ENCODE data around the gene C2CD3. TPM values are rescaled to one million over a fixed set of nuclear protein-coding genes. Genes with fewer than 3 reads are reported as not detected.

The C2CD3 gene
- total RNA-seq, 2 donors from 2014 or later, result 12.2 to 31.6 TPM

GRCh38 chr11:74014880-74015279 is 155.9 kb downstream of the C2CD3 start:
- ATAC-seq, result no peak
- no peak overlapping the region for H3K27ac ChIP-seq
- 80 to 95% methylated on average over 1 to 2 of the region's 2 CpGs for WGBS, 2 donors
- H3K36me3 ChIP-seq (replicated peaks in 1 of 2; ENCODE audit: insufficient read depth in 1 of 2, low read depth in 2 of 2), result no peaks in the 10 kb centered on the region
- TF ChIP-seq POLR2A (IDR thresholded peaks at IDR 0.05), result no peak
- no peak for TF ChIP-seq CTCF (IDR thresholded peaks at IDR 0.05)
- H3K9me3 ChIP-seq, result no peaks in the 10 kb centered on the region
- H3K27me3 ChIP-seq, result no peaks in the 10 kb centered on the region
- intact Hi-C loops (cut with DNase I), result no loop called here
- peak in 1 of 4 donors; percentile 31 for DNase-seq
- H3K4me1 ChIP-seq, result peaks cover 26% of the 10 kb centered on the region
- no peak overlapping the region for H3K4me3 ChIP-seq

GRCh38 chr11:74013141-74013540 is 157.7 kb downstream of the C2CD3 start:
- DNase-seq (no peak), ATAC-seq (no peak)
- Histone ChIP-seq H3K4me1 (peaks cover 8% of the 10 kb centered on the region), H3K27ac (no peak overlapping the region), H3K4me3 (no peak overlapping the region), H3K27me3 (no peaks in the 10 kb centered on the region), H3K36me3 (replicated peaks in 1 of 2; ENCODE audit: insufficient read depth in 1 of 2, low read depth in 2 of 2) (no peaks in the 10 kb centered on the region), H3K9me3 (no peaks in the 10 kb centered on the region)
- no peak for TF ChIP-seq CTCF (IDR thresholded peaks at IDR 0.05)
- TF ChIP-seq POLR2A (IDR thresholded peaks at IDR 0.05), result no peak
- WGBS, 2 donors, result 91 to 96% methylated on average over 6 to 8 of the region's 8 CpGs
- intact Hi-C loops (cut with DNase I), result no loop called here

- H3K9me3 ChIP-seq, result no peaks in the 10 kb centered on the region
- intact Hi-C loops (cut with DNase I), result no loop called here
- 87% methylated on average over 14 of the region's 14 CpGs for WGBS, 2 donors
Measured at GRCh38 chr11:74012074-74012809, 158.6 kb downstream of the C2CD3 start.

GRCh38 chr11:74011360-74012073 is 159.3 kb downstream of the C2CD3 start:
- ATAC-seq (no peak), DNase-seq (no peak)
- intact Hi-C loops (cut with DNase I), result no loop called here
- Histone ChIP-seq H3K27ac (no peak overlapping the region), H3K4me3 (no peak overlapping the region), H3K36me3 (replicated peaks in 1 of 2; ENCODE audit: insufficient read depth in 1 of 2, low read depth in 2 of 2) (no peaks in the 10 kb centered on the region), H3K27me3 (no peaks in the 10 kb centered on the region), H3K4me1 (no peaks in the 10 kb centered on the region), H3K9me3 (no peaks in the 10 kb centered on the region)
- 85 to 93% methylated on average over 5 to 8 of the region's 8 CpGs for WGBS, 2 donors
- TF ChIP-seq POLR2A (IDR thresholded peaks at IDR 0.05) (no peak), CTCF (IDR thresholded peaks at IDR 0.05) (no peak)

More at GRCh38 chr11:74012074-74012809, 158.6 kb downstream of the C2CD3 start:
- Histone ChIP-seq H3K27me3 (no peaks in the 10 kb centered on the region), H3K4me1 (no peaks in the 10 kb centered on the region), H3K4me3 (no peak overlapping the region), H3K27ac (no peak overlapping the region), H3K36me3 (replicated peaks in 1 of 2; ENCODE audit: insufficient read depth in 1 of 2, low read depth in 2 of 2) (no peaks in the 10 kb centered on the region)
- no peak for DNase-seq
- no peak for ATAC-seq
- no peak for TF ChIP-seq CTCF (IDR thresholded peaks at IDR 0.05)
- TF ChIP-seq POLR2A (IDR thresholded peaks at IDR 0.05), result no peak

Measured in body of pancreas (tissue), 4 donors.